H9 (cell line): Measurements from ENCODE around the gene VENTX. TPM values are rescaled to one million over a fixed set of nuclear protein-coding genes. Genes with fewer than 3 reads are reported as not detected.

Experiments
- DNase-seq: peaks from one replicate; pipeline ENCODE4 v3.0.0-alpha.2; 2017
- H2AFZ ChIP-seq: one replicate; pipeline ENCODE4 v1.6.1; 2013; ENCODE audit warnings: mild to moderate bottlenecking, low read length, control low read depth, moderate library complexity
- H2AK5ac ChIP-seq: 2 replicates; pipeline ENCODE4 v1.6.1; 2013; ENCODE audit warnings: low read length, control low read depth, mixed read lengths; ENCODE audit not compliant: insufficient read length
- H2BK120ac ChIP-seq: one replicate; pipeline ENCODE4 v1.6.1; 2013; ENCODE audit warnings: low read depth, mild to moderate bottlenecking, low read length, control low read depth, inconsistent platforms; ENCODE audit not compliant: poor library complexity, severe bottlenecking
- H2BK12ac ChIP-seq: 2 replicates; pipeline ENCODE4 v1.6.1; 2013; ENCODE audit warnings: low read length, control low read depth, mixed read lengths, low read depth; ENCODE audit not compliant: insufficient read length
- H2BK15ac ChIP-seq: 2 replicates; pipeline ENCODE4 v1.6.1; 2013; ENCODE audit warnings: low read depth, low read length, control low read depth
- H2BK20ac ChIP-seq: one replicate; pipeline ENCODE4 v1.6.1; 2013; ENCODE audit warnings: low read depth, mild to moderate bottlenecking, low read length, control low read depth, inconsistent platforms; ENCODE audit not compliant: poor library complexity, severe bottlenecking
- H2BK5ac ChIP-seq: 2 replicates; pipeline ENCODE4 v1.6.1; 2013; ENCODE audit warnings: low read length, control low read depth, mixed read lengths; ENCODE audit not compliant: insufficient read length
- H3K14ac ChIP-seq: 2 replicates; pipeline ENCODE4 v1.6.1; 2013; ENCODE audit warnings: low read length, control low read depth; ENCODE audit not compliant: insufficient read depth
- H3K18ac ChIP-seq: 2 replicates; pipeline ENCODE4 v1.6.1; 2013; ENCODE audit warnings: low read depth, mild to moderate bottlenecking, mixed read lengths, low read length, control low read depth; ENCODE audit not compliant: insufficient read length
- H3K23ac ChIP-seq: 2 replicates; pipeline ENCODE4 v1.6.1; 2013; ENCODE audit warnings: low read length, control low read depth, mixed read lengths, low read depth; ENCODE audit not compliant: insufficient read length
- H3K23me2 ChIP-seq: 2 replicates; pipeline ENCODE4 v1.6.1; 2013; ENCODE audit warnings: low read depth, mild to moderate bottlenecking, mixed read lengths, low read length, control low read depth; ENCODE audit not compliant: insufficient read length, poor library complexity, severe bottlenecking
- H3K27ac ChIP-seq: 2 replicates; pipeline ENCODE4 v1.5.1; 2013; ENCODE audit warnings: low read length, control low read depth, mixed read lengths, low read depth; ENCODE audit not compliant: insufficient read length
- H3K27me3 ChIP-seq: 2 replicates; pipeline ENCODE4 v1.6.1; 2013; ENCODE audit warnings: low read length, control low read depth, inconsistent platforms; ENCODE audit not compliant: insufficient read depth
- H3K4ac ChIP-seq: 2 replicates; pipeline ENCODE4 v1.6.1; 2013; ENCODE audit warnings: low read depth, mild to moderate bottlenecking, control low read depth, inconsistent platforms, low read length, moderate library complexity
- H3K4me1 ChIP-seq: 2 replicates; pipeline ENCODE4 v1.6.1; 2013; ENCODE audit warnings: low read length, control low read depth, inconsistent platforms; ENCODE audit not compliant: insufficient read depth
- H3K4me2 ChIP-seq: 2 replicates; pipeline ENCODE4 v1.6.1; 2013; ENCODE audit warnings: low read length, control low read depth, mixed read lengths; ENCODE audit not compliant: insufficient read length, insufficient read depth
- H3K56ac ChIP-seq: 2 replicates; pipeline ENCODE4 v1.6.1; 2013; ENCODE audit warnings: low read depth, mild to moderate bottlenecking, mixed read lengths, low read length, control low read depth; ENCODE audit not compliant: insufficient read length
- H3K79me1 ChIP-seq: 2 replicates; pipeline ENCODE4 v1.6.1; 2013; ENCODE audit warnings: low read depth, mild to moderate bottlenecking, moderate library complexity, low read length, control low read depth, inconsistent platforms; ENCODE audit not compliant: insufficient read depth, poor library complexity, severe bottlenecking
- H3K79me2 ChIP-seq: 2 replicates; pipeline ENCODE4 v1.6.1; 2013; ENCODE audit warnings: low read length, control low read depth, inconsistent platforms; ENCODE audit not compliant: insufficient read depth
- H3K9ac ChIP-seq: 2 replicates; pipeline ENCODE4 v1.6.1; 2013; ENCODE audit warnings: low read length, control low read depth, mixed read lengths; ENCODE audit not compliant: insufficient read length; ENCODE audit errors: extremely low read depth
- H3K9me3 ChIP-seq: one replicate; pipeline ENCODE4 v1.6.1; 2013; ENCODE audit warnings: low read depth, low read length, inconsistent platforms; ENCODE audit not compliant: control insufficient read depth
- H3T11ph ChIP-seq: one replicate; pipeline ENCODE4 v1.6.1; 2013; ENCODE audit warnings: mild to moderate bottlenecking, low read length, control low read depth, inconsistent platforms
- H4K20me1 ChIP-seq: one replicate; pipeline ENCODE4 v1.6.1; 2013; ENCODE audit not compliant: control insufficient read depth, insufficient read length, insufficient read depth
- H4K5ac ChIP-seq: 2 replicates; pipeline ENCODE4 v1.6.1; 2013; ENCODE audit warnings: low read depth, mild to moderate bottlenecking, mixed read lengths, low read length, control low read depth; ENCODE audit not compliant: insufficient read length
- H4K8ac ChIP-seq: replicated peaks from 2 replicates; pipeline ENCODE4 v1.6.1; 2013; ENCODE audit warnings: low read length, control low read depth, mixed read lengths, low read depth; ENCODE audit not compliant: insufficient read length
- H4K91ac ChIP-seq: 2 replicates; pipeline ENCODE4 v1.6.1; 2013; ENCODE audit warnings: low read depth, mild to moderate bottlenecking, moderate library complexity, mixed read lengths, low read length, control low read depth; ENCODE audit not compliant: insufficient read length
- H3K27ac Mint-ChIP-seq, 3 experiments: 2 replicates in 2 of 3; 3 replicates in 1 of 3; pipeline ENCODE4 v1.8.0; 2020 to 2021; ENCODE audit warnings: mixed read lengths in 3 of 3, mild to moderate bottlenecking in 1 of 3, moderate library complexity in 1 of 3
- H3K27me3 Mint-ChIP-seq: 2 replicates; pipeline ENCODE4 v1.8.0; 2021; ENCODE audit warnings: low read depth, mild to moderate bottlenecking, moderate library complexity, mixed read lengths
- H3K36me3 Mint-ChIP-seq, 3 experiments: 2 replicates in 2 of 3; 3 replicates in 1 of 3; pipeline ENCODE4 v1.8.0; 2020 to 2021; ENCODE audit warnings: low read depth in 3 of 3, mixed read lengths in 3 of 3; ENCODE audit not compliant: insufficient read depth in 1 of 3
- H3K4me1 Mint-ChIP-seq, 2 experiments: 2 replicates each; pipeline ENCODE4 v1.8.0; 2020; ENCODE audit warnings: mixed read lengths in 2 of 2
- H3K4me3 Mint-ChIP-seq, 2 experiments: 2 replicates in 1 of 2; 3 replicates in 1 of 2; pipeline ENCODE4 v1.8.0; 2020 to 2021; ENCODE audit warnings: mild to moderate bottlenecking in 2 of 2, mixed read lengths in 2 of 2, moderate library complexity in 1 of 2
- H3K9me3 Mint-ChIP-seq, 2 experiments: 2 replicates in 1 of 2; 3 replicates in 1 of 2; pipeline ENCODE4 v1.8.0; 2020; ENCODE audit warnings: mild to moderate bottlenecking in 2 of 2, mixed read lengths in 2 of 2, moderate library complexity in 1 of 2
- WGBS: extraction: QIAGEN DNeasy Blood & Tissue Kit; methylation state at CpG from one replicate; pipeline ENCODE4 v1.1.7; 2013; ENCODE audit warnings: missing lambda C conversion rate, low lambda C conversion rate, mixed read lengths; ENCODE audit not compliant: insufficient read length; ENCODE audit errors: extremely low coverage; 5-methylcytosine and 5-hydroxymethylcytosine counted together
- total RNA-seq: library from RNA; stranded (reverse); gene quantifications from 2 replicates; pipeline ENCODE4 v1.2.1, GENCODE V29; 2021
- TF ChIP-seq, protein P1 (sequence below): fragments of 200-600 bp; sonication (generic); conservative IDR thresholded peaks from 3 replicates; pipeline ENCODE4 v1.8.0; 2021; ENCODE audit warnings: antibody characterized with exemption, mild to moderate bottlenecking

VENTX gene
- total RNA-seq, 1 experiment from 2014 or later = 10.9 TPM

DNA sequence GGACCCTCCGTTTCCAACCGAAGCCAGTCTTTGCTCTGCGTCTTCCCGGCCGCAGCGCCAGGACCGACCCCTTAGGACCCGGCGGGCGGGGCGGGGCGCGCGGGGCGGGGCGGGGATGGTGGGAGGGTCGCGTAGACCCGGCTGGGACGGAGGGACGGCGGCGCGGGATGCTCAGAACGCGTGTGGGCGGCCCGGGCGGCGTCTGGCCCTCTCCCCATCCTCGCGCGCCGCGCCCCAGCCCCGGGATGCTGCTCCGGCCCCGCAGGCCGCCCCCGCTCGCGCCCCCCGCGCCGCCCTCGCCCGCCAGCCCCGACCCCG is 7.7 kb upstream of the VENTX start, which contains the start of gene UTF1:
UTF1 (plus strand) TSS at position 174 of the 318 bp plus-strand sequence; CDS start at position 246, 72 bp downstream.
- no peak within 1 kb of the TSS for H3K9ac ChIP-seq
- H3K4ac ChIP-seq = no peak within 1 kb of the TSS
- no peaks in the 10 kb centered on the region for H3K79me2 ChIP-seq
- H2BK5ac ChIP-seq = no peak within 1 kb of the TSS
- Mint-ChIP-seq H3K36me3 (peaks cover 0 to 5% (median 0%) of the 10 kb centered on the region in 3 experiments; a peak in 4 of 7 replicates), H3K4me3 (peak within 1 kb of the TSS; percentile 77 to 82), H3K4me1 (peaks cover 32 to 33% of the 10 kb centered on the region in 2 experiments), H3K9me3 (peaks cover 0 to 8% of the 10 kb centered on the region in 2 experiments; a peak in 3 of 5 replicates), H3K27ac (no peak within 1 kb of the TSS; a peak in 1 of 7 replicates), H3K27me3 (peaks cover 70% of the 10 kb centered on the region)
- no peak within 1 kb of the TSS for H4K5ac ChIP-seq
- no peak within 1 kb of the TSS for H3T11ph ChIP-seq
- no peak within 1 kb of the TSS for H3K27ac ChIP-seq
- H3K23ac ChIP-seq = no peak within 1 kb of the TSS
- H2BK120ac ChIP-seq = no peak within 1 kb of the TSS
- DNase-seq = no peak
- H3K9me3 ChIP-seq = no peaks in the 10 kb centered on the region
- no peak within 1 kb of the TSS for H3K18ac ChIP-seq
- H4K8ac ChIP-seq = no peak within 1 kb of the TSS
- no peak within 1 kb of the TSS for H2AFZ ChIP-seq
- H3K4me2 ChIP-seq = peak within 1 kb of the TSS; percentile 20
- peaks cover 6% of the 10 kb centered on the region; the same call in 1 of the 2 replicates for H3K27me3 ChIP-seq
- no peak within 1 kb of the TSS for H2BK20ac ChIP-seq
- H3K23me2 ChIP-seq = no peaks in the 10 kb centered on the region
- no peaks in the 10 kb centered on the region for H4K20me1 ChIP-seq
- H3K56ac ChIP-seq = no peak within 1 kb of the TSS
- H2BK12ac ChIP-seq = no peak within 1 kb of the TSS
- H3K14ac ChIP-seq = no peak within 1 kb of the TSS
- no peak within 1 kb of the TSS for H2BK15ac ChIP-seq
- H4K91ac ChIP-seq = no peak within 1 kb of the TSS
- no peaks in the 10 kb centered on the region; the same call in 1 of the 2 replicates for H3K4me1 ChIP-seq
- TF ChIP-seq, protein P1, sequence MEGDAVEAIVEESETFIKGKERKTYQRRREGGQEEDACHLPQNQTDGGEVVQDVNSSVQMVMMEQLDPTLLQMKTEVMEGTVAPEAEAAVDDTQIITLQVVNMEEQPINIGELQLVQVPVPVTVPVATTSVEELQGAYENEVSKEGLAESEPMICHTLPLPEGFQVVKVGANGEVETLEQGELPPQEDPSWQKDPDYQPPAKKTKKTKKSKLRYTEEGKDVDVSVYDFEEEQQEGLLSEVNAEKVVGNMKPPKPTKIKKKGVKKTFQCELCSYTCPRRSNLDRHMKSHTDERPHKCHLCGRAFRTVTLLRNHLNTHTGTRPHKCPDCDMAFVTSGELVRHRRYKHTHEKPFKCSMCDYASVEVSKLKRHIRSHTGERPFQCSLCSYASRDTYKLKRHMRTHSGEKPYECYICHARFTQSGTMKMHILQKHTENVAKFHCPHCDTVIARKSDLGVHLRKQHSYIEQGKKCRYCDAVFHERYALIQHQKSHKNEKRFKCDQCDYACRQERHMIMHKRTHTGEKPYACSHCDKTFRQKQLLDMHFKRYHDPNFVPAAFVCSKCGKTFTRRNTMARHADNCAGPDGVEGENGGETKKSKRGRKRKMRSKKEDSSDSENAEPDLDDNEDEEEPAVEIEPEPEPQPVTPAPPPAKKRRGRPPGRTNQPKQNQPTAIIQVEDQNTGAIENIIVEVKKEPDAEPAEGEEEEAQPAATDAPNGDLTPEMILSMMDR = no peak
- no peaks in the 10 kb centered on the region for H3K79me1 ChIP-seq
- no peak within 1 kb of the TSS for H2AK5ac ChIP-seq
- WGBS = no CpG with 5 or more reads among the region's 49 CpGs
